Measurements from ENCODE around the gene PDGFA.

The PDGFA gene

DNA sequence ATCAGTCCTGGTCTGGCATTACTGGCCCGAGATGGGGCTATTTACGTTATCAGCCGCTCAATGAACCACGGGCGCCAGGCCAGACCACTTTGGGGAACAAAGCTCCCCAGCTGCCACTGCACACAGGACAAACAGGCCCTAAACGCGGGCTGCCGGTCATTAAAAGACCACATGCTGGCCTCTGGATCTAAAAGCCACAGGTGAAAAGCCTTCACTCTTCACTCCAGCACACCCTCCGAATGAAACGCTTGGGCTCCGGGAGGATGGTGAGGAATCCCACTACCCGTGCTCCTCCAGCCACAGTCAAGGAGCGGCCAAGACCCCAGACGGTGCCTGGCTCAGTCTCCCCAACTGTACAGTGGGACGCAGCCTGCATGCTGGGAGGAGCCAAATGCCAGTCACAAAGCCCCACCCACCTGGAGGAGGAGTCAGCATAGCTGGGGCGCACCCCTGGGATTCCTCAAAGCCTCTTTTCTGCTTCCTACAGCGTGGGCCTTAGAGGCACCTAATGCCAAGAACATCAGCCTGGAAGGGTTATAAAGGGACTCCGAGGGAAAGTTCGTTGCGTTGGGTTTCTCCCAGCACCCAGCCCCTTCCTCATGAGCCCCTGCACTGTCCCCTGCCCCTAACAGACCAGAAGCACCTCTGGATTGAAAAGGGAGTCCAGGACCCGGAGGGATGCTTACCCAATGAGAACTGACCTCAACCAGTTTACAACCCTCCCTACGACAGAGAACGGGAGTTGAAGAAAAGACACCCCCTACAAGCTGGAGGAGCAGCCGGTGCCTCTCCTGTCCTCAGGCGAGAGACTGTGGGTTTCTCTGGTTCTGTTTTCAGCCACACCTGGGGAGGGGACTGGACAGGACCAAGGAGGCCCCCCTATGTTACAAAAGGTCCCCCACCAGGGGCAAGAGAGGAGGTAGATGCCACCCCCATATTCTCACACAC is 4.7 kb downstream of the PDGFA start:
- peak; percentile 46 for DNase-seq (ENCODE audit: low read depth)
- TF ChIP-seq, protein P1, sequence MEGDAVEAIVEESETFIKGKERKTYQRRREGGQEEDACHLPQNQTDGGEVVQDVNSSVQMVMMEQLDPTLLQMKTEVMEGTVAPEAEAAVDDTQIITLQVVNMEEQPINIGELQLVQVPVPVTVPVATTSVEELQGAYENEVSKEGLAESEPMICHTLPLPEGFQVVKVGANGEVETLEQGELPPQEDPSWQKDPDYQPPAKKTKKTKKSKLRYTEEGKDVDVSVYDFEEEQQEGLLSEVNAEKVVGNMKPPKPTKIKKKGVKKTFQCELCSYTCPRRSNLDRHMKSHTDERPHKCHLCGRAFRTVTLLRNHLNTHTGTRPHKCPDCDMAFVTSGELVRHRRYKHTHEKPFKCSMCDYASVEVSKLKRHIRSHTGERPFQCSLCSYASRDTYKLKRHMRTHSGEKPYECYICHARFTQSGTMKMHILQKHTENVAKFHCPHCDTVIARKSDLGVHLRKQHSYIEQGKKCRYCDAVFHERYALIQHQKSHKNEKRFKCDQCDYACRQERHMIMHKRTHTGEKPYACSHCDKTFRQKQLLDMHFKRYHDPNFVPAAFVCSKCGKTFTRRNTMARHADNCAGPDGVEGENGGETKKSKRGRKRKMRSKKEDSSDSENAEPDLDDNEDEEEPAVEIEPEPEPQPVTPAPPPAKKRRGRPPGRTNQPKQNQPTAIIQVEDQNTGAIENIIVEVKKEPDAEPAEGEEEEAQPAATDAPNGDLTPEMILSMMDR (conservative IDR thresholded peaks at IDR 0.05; ENCODE audit: low read depth, low read length) = no peak
- no peak overlapping the region for H3K4me3 ChIP-seq (ENCODE audit: low read depth, low read length)

DNA sequence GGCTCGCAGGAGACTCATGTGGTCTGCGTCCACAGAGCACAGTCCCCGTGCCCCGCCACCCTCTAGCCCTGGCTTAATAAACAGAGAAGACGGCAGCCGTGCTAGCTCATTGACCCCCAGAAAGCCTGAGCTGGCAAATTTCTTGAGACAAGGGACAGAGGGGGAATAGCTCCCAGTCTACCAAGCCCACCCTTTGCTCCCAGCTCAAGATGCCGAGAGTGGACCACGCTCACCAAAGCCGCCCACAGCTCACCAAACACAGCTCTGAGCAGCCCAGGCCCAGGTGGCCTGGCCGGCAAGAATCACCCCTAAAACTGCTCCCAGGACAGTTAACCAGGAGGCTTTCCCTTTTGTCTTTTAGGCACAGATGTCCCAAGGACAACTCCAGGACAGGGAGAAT is 5.4 kb downstream of the PDGFA start:
- H3K4me3 ChIP-seq (ENCODE audit: low read depth, low read length) = no peak overlapping the region
- DNase-seq (ENCODE audit: low read depth) = no peak
- TF ChIP-seq, protein P1 (conservative IDR thresholded peaks at IDR 0.05; ENCODE audit: low read depth, low read length) = no peak

DNA sequence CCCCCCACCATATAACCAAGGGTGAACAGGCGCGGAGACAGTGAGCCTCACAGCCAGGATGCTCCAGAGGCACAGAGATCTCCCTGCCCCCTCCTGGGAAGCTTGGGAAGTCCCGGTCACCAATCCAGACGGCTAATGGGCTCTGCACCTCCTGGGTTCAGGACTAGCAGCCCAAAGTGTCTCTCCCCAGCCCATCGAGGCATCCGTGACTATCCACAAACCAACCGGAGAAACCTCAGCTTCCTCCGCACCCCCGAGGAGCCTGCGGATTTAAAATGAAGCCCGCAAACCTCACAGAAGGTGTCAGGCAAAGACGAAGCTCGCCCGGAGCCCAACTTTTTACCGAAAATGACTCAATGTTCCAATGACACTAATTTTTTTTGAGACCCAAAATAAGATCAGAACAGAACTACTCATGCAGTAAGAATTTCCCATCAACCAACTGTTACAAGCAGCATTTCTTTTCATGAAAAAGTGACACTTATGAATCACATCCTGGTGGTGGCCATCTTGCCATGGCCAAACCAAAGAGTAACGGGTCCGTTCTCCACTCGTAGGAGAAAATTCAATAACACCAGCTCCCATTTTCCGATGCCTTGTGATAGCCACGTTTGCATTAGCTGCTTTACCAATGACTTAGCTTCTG is 6.0 kb downstream of the PDGFA start:
- DNase-seq (ENCODE audit: low read depth) = peak; percentile 51
- TF ChIP-seq, protein P1 (conservative IDR thresholded peaks at IDR 0.05; ENCODE audit: low read depth, low read length) = peak; percentile 23
- no peak overlapping the region for H3K4me3 ChIP-seq (ENCODE audit: low read depth, low read length)

DNA sequence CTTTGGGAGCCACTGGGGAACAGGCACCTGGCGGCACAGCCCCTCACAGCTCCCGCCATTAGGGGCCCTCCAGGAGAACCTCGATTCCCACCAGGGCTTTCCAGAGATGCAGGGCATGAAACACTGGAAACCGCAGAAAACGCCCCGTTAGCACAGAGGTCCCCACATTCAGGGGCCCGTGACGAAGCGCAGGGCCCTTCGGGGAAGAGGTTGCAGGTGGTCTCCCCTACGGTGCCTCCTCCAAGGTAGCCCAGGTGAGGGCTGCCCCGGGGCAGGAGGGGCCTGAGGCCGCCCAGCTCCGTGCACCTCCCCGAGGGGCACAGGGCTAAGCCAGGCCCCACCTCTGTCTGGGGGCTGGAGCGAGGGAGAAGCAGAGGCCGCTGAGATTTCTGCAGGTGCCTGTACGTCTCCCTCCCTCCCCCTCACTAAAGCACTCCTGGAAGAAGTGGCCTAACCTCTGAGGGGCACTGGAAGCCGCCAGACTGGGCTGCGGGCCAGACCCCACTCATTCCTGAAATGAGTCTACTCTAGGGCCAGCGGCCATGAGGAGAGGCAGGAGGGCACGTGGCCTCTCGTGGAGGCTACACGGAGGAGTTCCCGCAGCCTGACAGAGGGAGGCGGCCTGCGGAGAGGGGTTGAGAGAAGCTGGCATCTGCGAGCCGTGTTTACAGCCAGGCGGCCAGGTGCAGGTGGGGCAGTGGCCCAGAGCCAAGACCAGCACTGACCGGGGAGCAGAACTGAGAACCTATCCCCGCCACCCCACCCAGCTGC is 6.9 kb downstream of the PDGFA start:
- DNase-seq (ENCODE audit: low read depth) = no peak
- TF ChIP-seq, protein P1 (conservative IDR thresholded peaks at IDR 0.05; ENCODE audit: low read depth, low read length) = no peak
- no peak overlapping the region for H3K4me3 ChIP-seq (ENCODE audit: low read depth, low read length)

DNA sequence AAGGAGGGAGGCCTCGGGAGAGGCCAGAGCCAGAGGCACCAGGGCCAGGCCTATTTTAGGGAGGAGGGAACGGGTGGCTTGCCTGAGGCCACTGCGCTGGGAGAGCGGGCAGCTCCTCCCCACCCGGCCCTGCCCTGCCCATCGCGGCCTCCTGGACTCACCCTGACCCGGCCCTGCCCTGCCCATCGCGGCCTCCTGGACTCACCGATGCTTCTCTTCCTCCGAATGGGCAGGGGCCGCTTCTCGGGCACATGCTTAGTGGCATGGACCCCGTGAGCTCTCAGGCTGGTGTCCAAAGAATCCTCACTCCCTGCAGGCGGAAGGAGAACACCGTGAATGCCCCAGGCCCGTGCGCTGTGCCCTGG is 7.5 kb downstream of the PDGFA start:
- TF ChIP-seq, protein P1 (conservative IDR thresholded peaks at IDR 0.05; ENCODE audit: low read depth, low read length) = no peak
- H3K4me3 ChIP-seq (ENCODE audit: low read depth, low read length) = no peak overlapping the region
- no peak for DNase-seq (ENCODE audit: low read depth)

DNA sequence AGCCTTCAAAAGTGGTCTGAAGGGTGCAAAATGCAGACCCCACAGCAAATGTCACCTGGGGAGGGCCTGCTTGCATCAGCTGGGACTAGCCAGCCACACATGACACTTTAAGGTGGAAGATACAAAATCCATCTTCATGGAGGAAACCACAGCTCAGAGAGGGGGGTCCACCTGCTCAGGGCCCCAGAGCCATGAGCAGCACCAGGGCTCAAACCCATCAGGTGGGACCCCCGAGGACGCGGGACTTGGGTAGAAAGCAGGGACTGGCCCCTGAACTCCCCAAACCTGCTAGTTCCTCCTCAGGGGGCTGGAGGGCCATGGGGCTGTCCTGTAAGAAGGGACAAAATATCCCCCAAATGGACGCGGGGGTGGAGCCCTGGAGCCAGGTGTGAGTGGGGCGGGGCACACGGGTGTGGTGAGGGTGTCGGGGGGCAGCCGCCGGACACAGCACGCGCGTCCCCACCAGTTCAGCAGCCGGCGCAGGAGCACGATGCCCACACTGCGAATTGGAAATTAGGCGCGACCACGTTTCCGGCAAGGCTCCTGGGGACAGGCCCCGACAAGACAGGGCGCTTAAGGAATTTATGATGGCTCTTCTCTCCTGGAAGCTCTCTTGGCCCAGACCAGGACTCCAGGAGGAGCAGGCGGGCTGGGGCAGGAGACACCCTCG is 8.0 kb downstream of the PDGFA start:
- no peak overlapping the region for H3K4me3 ChIP-seq (ENCODE audit: low read depth, low read length)
- DNase-seq (ENCODE audit: low read depth) = no peak
- TF ChIP-seq, protein P1 (conservative IDR thresholded peaks at IDR 0.05; ENCODE audit: low read depth, low read length) = no peak
